HCT116 (cell line): ENCODE results near the gene DNM2. TPM values are rescaled to one million over a fixed set of nuclear protein-coding genes. Genes with fewer than 3 reads are reported as not detected.

ENCODE experiments used
- ATAC-seq: fragments of 200-7000 bp; cut with Tn5 transposase; 2 replicates; pipeline ENCODE4 v1.9.1; 2020; ENCODE audit warnings: mild to moderate bottlenecking, moderate library complexity
- BruUV-seq: library from RNA; stranded (reverse); fragments of 400-500 nt; replicated peaks from 2 replicates; lab custom pipeline; 2021; lab: Mats Ljungman, UMichigan
- CTCF ChIA-PET: fragments of 300-600 bp; sonication (Branson Sonifier 250); formaldehyde crosslinking; loops from one replicate; lab custom pipeline; 2021; ENCODE audit warnings: antibody characterized with exemption; lab: Charles Lee
- POLR2A ChIA-PET: fragments of 300-600, 350-600 bp; sonication (Branson Sonifier 250); formaldehyde crosslinking; loops from one replicate; lab custom pipeline; 2021; ENCODE audit warnings: antibody characterized with exemption; lab: Charles Lee
- RAD21 ChIA-PET, 2 experiments: fragments of 300-600 bp; sonication (Branson Sonifier 250); formaldehyde crosslinking; loops; one replicate each; lab custom pipeline; 2023; ENCODE audit warnings: low total read pairs in 2 of 2; ENCODE audit not compliant: uncharacterized antibody in 2 of 2, unreplicated experiment in 2 of 2, low non-redundant PET in 1 of 2; lab: Charles Lee
- DNase-seq: peaks from one replicate; pipeline ENCODE4 v3.0.0-alpha.2; 2010; ENCODE audit warnings: low read depth, low spot score
- H2AFZ ChIP-seq: fragments of 200-600 bp; shearing (Covaris generic), sonication (generic); 2 replicates; pipeline ENCODE4 v1.6.1; 2017; ENCODE audit warnings: low read depth, mixed run types, mixed read lengths, antibody characterized with exemption, low read length; ENCODE audit not compliant: poor library complexity, severe bottlenecking
- H3K27ac ChIP-seq: 2 replicates; pipeline ENCODE4 v1.5.1; 2012; ENCODE audit warnings: low read depth, low read length
- H3K27me3 ChIP-seq: fragments of 200-600 bp; sonication (generic); 2 replicates; pipeline ENCODE4 v1.6.1; 2016; ENCODE audit warnings: mixed run types, low read length, mixed read lengths; ENCODE audit not compliant: insufficient read depth
- H3K36me3 ChIP-seq, 2 experiments: fragments of 200-500 bp in 1 of 2; fragments of 200-600 bp in 1 of 2; sonication (Bioruptor generic) in 1 of 2; sonication (generic) in 1 of 2; 2 replicates each; pipeline versions ENCODE4 v1.5.1 to v1.6.1; 2014 to 2016; ENCODE audit warnings: low read length in 2 of 2, inconsistent platforms in 1 of 2, mixed read lengths in 1 of 2, mixed run types in 1 of 2; ENCODE audit not compliant: insufficient read depth in 2 of 2, control insufficient read depth in 1 of 2
- H3K4me1 ChIP-seq, 2 experiments: fragments of 200-600 bp in 1 of 2; sonication (generic) in 1 of 2; 2 replicates each; pipeline versions ENCODE4 v1.5.1 to v1.6.1; 2012 to 2017; ENCODE audit warnings: low read length in 2 of 2, inconsistent platforms in 1 of 2, mild to moderate bottlenecking in 1 of 2, mixed read lengths in 1 of 2, mixed run types in 1 of 2, moderate library complexity in 1 of 2; ENCODE audit not compliant: insufficient read depth in 2 of 2, control insufficient read depth in 1 of 2
- H3K4me2 ChIP-seq: fragments of 200-600 bp; sonication (generic); 2 replicates; pipeline ENCODE4 v1.6.1; 2017; ENCODE audit warnings: mixed run types, low read length, mixed read lengths
- H3K4me3 ChIP-seq, 2 experiments: fragments of 200-600 bp in 1 of 2; sonication (generic) in 1 of 2; replicated peaks in 1 of 2; 2 replicates each; pipeline ENCODE4 v1.5.1; 2011 to 2016; ENCODE audit warnings: low read length in 2 of 2, control low read depth in 1 of 2, low read depth in 1 of 2, mild to moderate bottlenecking in 1 of 2, mixed read lengths in 1 of 2, mixed run types in 1 of 2
- H3K79me2 ChIP-seq: fragments of 200-600 bp; sonication (generic); 2 replicates; pipeline ENCODE4 v1.6.1; 2017; ENCODE audit warnings: mild to moderate bottlenecking, mixed run types, low read length, moderate library complexity, mixed read lengths; ENCODE audit not compliant: insufficient read depth
- H3K9ac ChIP-seq: fragments of 200-600 bp; sonication (generic); 2 replicates; pipeline ENCODE4 v1.6.1; 2016; ENCODE audit warnings: low read length, mixed read lengths
- H3K9me2 ChIP-seq: fragments of 200-600 bp; sonication (generic), shearing (Covaris generic); 2 replicates; pipeline ENCODE4 v1.6.1; 2017; ENCODE audit warnings: mixed run types, mild to moderate bottlenecking, moderate library complexity; ENCODE audit not compliant: insufficient read depth
- H3K9me3 ChIP-seq, 2 experiments: fragments of 200-500 bp in 1 of 2; fragments of 200-600 bp in 1 of 2; sonication (Bioruptor generic) in 1 of 2; sonication (generic) in 1 of 2; 2 replicates each; pipeline ENCODE4 v1.6.1; 2014 to 2017; ENCODE audit warnings: low read length in 2 of 2, mixed read lengths in 2 of 2, inconsistent platforms in 1 of 2, low read depth in 1 of 2, mild to moderate bottlenecking in 1 of 2, mixed run types in 1 of 2, moderate library complexity in 1 of 2; ENCODE audit not compliant: control insufficient read depth in 1 of 2, insufficient read depth in 1 of 2
- H4K20me1 ChIP-seq: fragments of 200-600 bp; sonication (generic), shearing (Covaris generic); 2 replicates; pipeline ENCODE4 v1.6.1; 2017; ENCODE audit warnings: mixed run types, mild to moderate bottlenecking, moderate library complexity; ENCODE audit not compliant: insufficient read depth
- CBX3 ChIP-seq: IDR thresholded peaks from 2 replicates; pipeline ENCODE4 v1.6.1; 2012; ENCODE audit warnings: low read depth
- CEBPB ChIP-seq: IDR thresholded peaks from 2 replicates; pipeline ENCODE4 v1.6.1; 2012; ENCODE audit warnings: low read depth
- EGR1 ChIP-seq: IDR thresholded peaks from 2 replicates; pipeline ENCODE4 v1.6.1; 2012; ENCODE audit warnings: low read depth
- ELF1 ChIP-seq: IDR thresholded peaks from 2 replicates; pipeline ENCODE4 v1.6.1; 2012; ENCODE audit warnings: low read depth, borderline replicate concordance
- EZH2phosphoT487 ChIP-seq: fragments of 200-600 bp; IDR thresholded peaks from 2 replicates; pipeline ENCODE4 v1.6.1; 2018; ENCODE audit warnings: antibody characterized with exemption, borderline replicate concordance
- FOSL1 ChIP-seq: IDR thresholded peaks from 2 replicates; pipeline ENCODE4 v1.6.1; 2012; ENCODE audit warnings: low read depth
- POLR2A ChIP-seq: IDR thresholded peaks from 2 replicates; pipeline ENCODE4 v1.7.0; 2011; ENCODE audit warnings: borderline replicate concordance; ENCODE audit not compliant: insufficient read depth, insufficient read length; ENCODE audit errors: extremely low read depth
- RAD21 ChIP-seq: IDR thresholded peaks from 2 replicates; pipeline ENCODE4 v1.6.1; 2012; ENCODE audit warnings: low read depth, mild to moderate bottlenecking
- SIN3A ChIP-seq: IDR thresholded peaks from 2 replicates; pipeline ENCODE4 v1.6.1; 2012; ENCODE audit warnings: low read depth
- SP1 ChIP-seq: IDR thresholded peaks from 2 replicates; pipeline ENCODE4 v1.6.1; 2012; ENCODE audit warnings: low read depth
- SRF ChIP-seq: IDR thresholded peaks from 2 replicates; pipeline ENCODE4 v1.6.1; 2012; ENCODE audit warnings: low read depth
- TCF7L2 ChIP-seq: IDR thresholded peaks from 2 replicates; pipeline ENCODE4 v1.7.0; 2011; ENCODE audit warnings: borderline replicate concordance, inconsistent platforms; ENCODE audit not compliant: insufficient read depth, insufficient read length; ENCODE audit errors: extremely low read depth
- ZFX ChIP-seq: fragments of 450-650 bp; IDR thresholded peaks from 2 replicates; pipeline ENCODE4 v1.6.1; 2017
- ZNF274 ChIP-seq: fragments of 200-500 bp; sonication (Bioruptor generic); IDR thresholded peaks from 2 replicates; pipeline ENCODE4 v1.6.1; 2014; ENCODE audit warnings: mild to moderate bottlenecking, low read depth, low read length, inconsistent platforms
- intact Hi-C: fragments of 100-400 bp; cut with micrococcal nuclease; formaldehyde crosslinking; loops from 2 replicates; pipeline ENCODE4 v1.10.0; 2022
- total RNA-seq: library from RNA; stranded (reverse); gene quantifications from one replicate; pipeline ENCODE4 v1.2.1, GENCODE V29; 2021; ENCODE audit not compliant: unreplicated experiment
- TF ChIP-seq, protein P1 (sequence below): IDR thresholded peaks from 2 replicates; pipeline ENCODE4 v1.6.1; 2012
- TF ChIP-seq, protein P2 (sequence below): IDR thresholded peaks from 2 replicates; pipeline ENCODE4 v1.6.1; 2012; ENCODE audit warnings: low read depth
- TF ChIP-seq, protein P3 (sequence below): IDR thresholded peaks from 2 replicates; pipeline ENCODE4 v1.6.1; 2011; ENCODE audit warnings: mild to moderate bottlenecking, low read length, moderate library complexity; ENCODE audit not compliant: insufficient replicate concordance; ENCODE audit errors: extremely low read depth
- TF ChIP-seq, protein P4 (sequence below): IDR thresholded peaks from 2 replicates; pipeline ENCODE4 v1.6.1; 2012

DNM2 gene
- total RNA-seq, 1 experiment from 2014 or later = 183 TPM

DNA sequence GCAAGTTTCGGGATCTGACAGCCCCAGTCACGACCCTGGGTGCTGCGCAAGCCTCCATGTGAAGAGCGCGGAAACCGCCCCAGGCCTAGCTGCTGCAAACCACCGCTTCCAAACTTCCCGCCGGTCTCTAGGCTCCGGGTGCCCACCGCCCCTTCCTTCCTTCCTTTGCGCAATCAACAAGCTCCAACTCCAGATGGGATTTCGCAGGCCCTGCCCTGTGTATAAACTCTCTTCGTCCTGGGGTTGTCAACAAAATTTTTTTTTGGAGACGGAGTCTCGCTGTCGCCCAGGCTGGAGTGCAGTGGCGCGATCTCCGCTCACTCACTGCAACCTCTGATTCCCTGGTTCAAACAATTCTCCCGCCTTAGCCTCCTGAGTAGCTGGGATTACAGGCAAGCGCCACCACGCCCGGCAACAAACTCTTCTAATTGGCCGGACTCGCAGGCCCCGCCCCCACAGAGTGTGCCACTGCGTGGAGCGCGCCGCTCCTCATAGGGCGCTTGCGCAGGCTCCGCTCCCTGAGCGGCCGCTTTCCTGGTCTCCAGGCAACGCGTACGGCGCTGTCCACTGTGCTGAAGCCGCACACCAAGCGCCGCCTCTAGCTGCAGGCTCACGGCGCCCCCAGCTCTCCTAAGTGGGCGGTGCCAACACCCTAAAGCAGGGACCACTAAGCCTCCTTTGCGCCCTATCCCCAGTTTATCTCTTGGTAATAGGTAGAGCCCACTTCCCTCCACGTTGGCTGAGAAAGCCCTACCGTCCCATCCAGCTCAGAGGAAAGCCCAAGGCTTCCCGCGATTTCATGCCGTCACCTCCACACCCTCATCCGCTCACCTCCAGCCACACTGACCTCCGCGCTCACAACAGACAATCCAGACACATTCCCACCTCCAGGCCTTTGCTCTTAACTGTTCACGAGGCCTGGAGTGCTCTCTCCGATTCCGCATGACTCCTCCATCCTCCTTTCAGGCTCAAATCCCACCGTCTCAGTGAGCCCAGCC is 22.2 kb upstream of the DNM2 start:
- Histone ChIP-seq H3K4me1 (peaks cover 3 to 16% of the 10 kb centered on the region in 2 experiments; a peak in 3 of 4 replicates), H3K79me2 (peaks cover 5% of the 10 kb centered on the region; the same call in 1 of the 2 replicates), H4K20me1 (peaks cover 8% of the 10 kb centered on the region; the same call in 1 of the 2 replicates), H2AFZ (no peak overlapping the region), H3K36me3 (peaks cover 13 to 17% of the 10 kb centered on the region in 2 experiments), H3K9ac (peak overlapping the region; percentile 21; the same call in 1 of the 2 replicates), H3K4me3 (no peak overlapping the region), H3K27me3 (no peaks in the 10 kb centered on the region), H3K27ac (peak overlapping the region; percentile 22; the same call in 1 of the 2 replicates), H3K4me2 (peak overlapping the region; percentile 36; the same call in 1 of the 2 replicates), H3K9me2 (no peaks in the 10 kb centered on the region), H3K9me3 (no peaks in the 10 kb centered on the region)
- no TSS peak for BruUV-seq
- ChIA-PET RAD21 (interaction anchor here in 1 of 2 experiments (0.7 kb wide), 1 partner anchor 51 kb away, joined by 3 read pairs; no protein-coding TSS in a partner anchor), POLR2A (no interaction called here), CTCF (interaction anchor here (0.6 to 1.0 kb wide), 4 partner anchors 21 to 168 kb away, joined by 3 to 4 read pairs (median 3); no protein-coding TSS in a partner anchor)
- ATAC-seq (peak; percentile 96), DNase-seq (peak; percentile 86)
- intact Hi-C loops = loop anchor here (5.0 kb wide), 1 partner anchor 43 kb away; the partner anchor contains the start of gene ILF3
- TF ChIP-seq, protein P1, sequence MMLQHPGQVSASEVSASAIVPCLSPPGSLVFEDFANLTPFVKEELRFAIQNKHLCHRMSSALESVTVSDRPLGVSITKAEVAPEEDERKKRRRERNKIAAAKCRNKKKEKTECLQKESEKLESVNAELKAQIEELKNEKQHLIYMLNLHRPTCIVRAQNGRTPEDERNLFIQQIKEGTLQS = no peak
- TF ChIP-seq, protein P2, sequence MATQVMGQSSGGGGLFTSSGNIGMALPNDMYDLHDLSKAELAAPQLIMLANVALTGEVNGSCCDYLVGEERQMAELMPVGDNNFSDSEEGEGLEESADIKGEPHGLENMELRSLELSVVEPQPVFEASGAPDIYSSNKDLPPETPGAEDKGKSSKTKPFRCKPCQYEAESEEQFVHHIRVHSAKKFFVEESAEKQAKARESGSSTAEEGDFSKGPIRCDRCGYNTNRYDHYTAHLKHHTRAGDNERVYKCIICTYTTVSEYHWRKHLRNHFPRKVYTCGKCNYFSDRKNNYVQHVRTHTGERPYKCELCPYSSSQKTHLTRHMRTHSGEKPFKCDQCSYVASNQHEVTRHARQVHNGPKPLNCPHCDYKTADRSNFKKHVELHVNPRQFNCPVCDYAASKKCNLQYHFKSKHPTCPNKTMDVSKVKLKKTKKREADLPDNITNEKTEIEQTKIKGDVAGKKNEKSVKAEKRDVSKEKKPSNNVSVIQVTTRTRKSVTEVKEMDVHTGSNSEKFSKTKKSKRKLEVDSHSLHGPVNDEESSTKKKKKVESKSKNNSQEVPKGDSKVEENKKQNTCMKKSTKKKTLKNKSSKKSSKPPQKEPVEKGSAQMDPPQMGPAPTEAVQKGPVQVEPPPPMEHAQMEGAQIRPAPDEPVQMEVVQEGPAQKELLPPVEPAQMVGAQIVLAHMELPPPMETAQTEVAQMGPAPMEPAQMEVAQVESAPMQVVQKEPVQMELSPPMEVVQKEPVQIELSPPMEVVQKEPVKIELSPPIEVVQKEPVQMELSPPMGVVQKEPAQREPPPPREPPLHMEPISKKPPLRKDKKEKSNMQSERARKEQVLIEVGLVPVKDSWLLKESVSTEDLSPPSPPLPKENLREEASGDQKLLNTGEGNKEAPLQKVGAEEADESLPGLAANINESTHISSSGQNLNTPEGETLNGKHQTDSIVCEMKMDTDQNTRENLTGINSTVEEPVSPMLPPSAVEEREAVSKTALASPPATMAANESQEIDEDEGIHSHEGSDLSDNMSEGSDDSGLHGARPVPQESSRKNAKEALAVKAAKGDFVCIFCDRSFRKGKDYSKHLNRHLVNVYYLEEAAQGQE = peak; percentile 100
- TF ChIP-seq EZH2phosphoT487 = no peak
- TF ChIP-seq RAD21 = no peak
- no peak for TF ChIP-seq ELF1
- TF ChIP-seq TCF7L2 = peak; percentile 34
- no peak for TF ChIP-seq ZFX
- TF ChIP-seq ZNF274 = no peak
- TF ChIP-seq CBX3 = no peak
- TF ChIP-seq, protein P3, sequence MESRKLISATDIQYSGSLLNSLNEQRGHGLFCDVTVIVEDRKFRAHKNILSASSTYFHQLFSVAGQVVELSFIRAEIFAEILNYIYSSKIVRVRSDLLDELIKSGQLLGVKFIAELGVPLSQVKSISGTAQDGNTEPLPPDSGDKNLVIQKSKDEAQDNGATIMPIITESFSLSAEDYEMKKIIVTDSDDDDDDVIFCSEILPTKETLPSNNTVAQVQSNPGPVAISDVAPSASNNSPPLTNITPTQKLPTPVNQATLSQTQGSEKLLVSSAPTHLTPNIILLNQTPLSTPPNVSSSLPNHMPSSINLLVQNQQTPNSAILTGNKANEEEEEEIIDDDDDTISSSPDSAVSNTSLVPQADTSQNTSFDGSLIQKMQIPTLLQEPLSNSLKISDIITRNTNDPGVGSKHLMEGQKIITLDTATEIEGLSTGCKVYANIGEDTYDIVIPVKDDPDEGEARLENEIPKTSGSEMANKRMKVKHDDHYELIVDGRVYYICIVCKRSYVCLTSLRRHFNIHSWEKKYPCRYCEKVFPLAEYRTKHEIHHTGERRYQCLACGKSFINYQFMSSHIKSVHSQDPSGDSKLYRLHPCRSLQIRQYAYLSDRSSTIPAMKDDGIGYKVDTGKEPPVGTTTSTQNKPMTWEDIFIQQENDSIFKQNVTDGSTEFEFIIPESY = no peak
- TF ChIP-seq SIN3A = peak; percentile 92
- no peak for TF ChIP-seq FOSL1
- TF ChIP-seq, protein P4, sequence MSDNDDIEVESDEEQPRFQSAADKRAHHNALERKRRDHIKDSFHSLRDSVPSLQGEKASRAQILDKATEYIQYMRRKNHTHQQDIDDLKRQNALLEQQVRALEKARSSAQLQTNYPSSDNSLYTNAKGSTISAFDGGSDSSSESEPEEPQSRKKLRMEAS = no peak; the same call in none of the 2 replicates
- TF ChIP-seq POLR2A = no peak
- TF ChIP-seq SP1 = 0 out of 2 replicates have a peak, but pooled peaks have one; percentile 27
- TF ChIP-seq CEBPB = no peak
- peak; percentile 67 for TF ChIP-seq EGR1
- TF ChIP-seq SRF = no peak
